ENCODE data around the gene FHL3. TPM values are rescaled to one million over a fixed set of nuclear protein-coding genes. Genes with fewer than 3 reads are reported as not detected.

Gene FHL3
- total and polyA plus RNA-seq, 4 donors = 1.7 to 4.2 (median 2.8) TPM

- no peak for DNase-seq (ENCODE audit: low spot score)
- H3K4me1 ChIP-seq (ENCODE audit: control insufficient read depth in 4 of 4, insufficient read depth in 4 of 4, low read length in 3 of 4) = peaks cover 8 to 28% (median 11%) of the 10 kb centered on the region in 4 donors
- no peak for TF ChIP-seq NR2F2 (IDR thresholded peaks at IDR 0.05)
- no peak for TF ChIP-seq MAX (IDR thresholded peaks at IDR 0.05)
- TF ChIP-seq ZBTB33 (IDR thresholded peaks at IDR 0.05) = no peak
- TF ChIP-seq FOXA1 (IDR thresholded peaks at IDR 0.05) = no peak
- no peak for TF ChIP-seq RXRA (IDR thresholded peaks at IDR 0.05)
- no peaks in the 10 kb centered on the region for H3K36me3 ChIP-seq (ENCODE audit: control insufficient read depth in 4 of 4, insufficient read depth in 3 of 4, low read depth in 1 of 4, low read length in 3 of 4)
- WGBS = 91% methylated on average over 21 of the region's 21 CpGs
- no peaks in the 10 kb centered on the region for H3K9me3 ChIP-seq (ENCODE audit: control insufficient read depth in 4 of 4, low read length in 3 of 4)
- H3K27me3 ChIP-seq (ENCODE audit: control insufficient read depth in 4 of 4, insufficient read depth in 4 of 4, low read length in 3 of 4) = peaks cover 0 to 9% (median 4%) of the 10 kb centered on the region in 4 donors
- no peak overlapping the region for H3K9ac ChIP-seq (ENCODE audit: low read depth in 1 of 2, low read length in 2 of 2)
- no peak overlapping the region for H3K4me3 ChIP-seq (ENCODE audit: low read depth in 1 of 3, low read length in 3 of 3)
- no peak overlapping the region for H3K27ac ChIP-seq (ENCODE audit: low read depth in 1 of 2, low read length in 2 of 2)
These were observed 36.9 kb upstream of the FHL3 start for GRCh38 chr1:38041936-38042834.

GRCh38 chr1:38039331-38040088, 34.2 kb upstream of the FHL3 start:
- no peak for TF ChIP-seq ZBTB33 (IDR thresholded peaks at IDR 0.05)
- no peak for TF ChIP-seq HNF4G (IDR thresholded peaks at IDR 0.05)
- no peak for TF ChIP-seq RXRA (IDR thresholded peaks at IDR 0.05)
- no peak for TF ChIP-seq NR2F2 (IDR thresholded peaks at IDR 0.05)
- TF ChIP-seq TAF1 (conservative IDR thresholded peaks at IDR 0.05) = no peak
- TF ChIP-seq EGR1 (IDR thresholded peaks at IDR 0.05; ENCODE audit: low read depth in 2 of 2) = no peak
- no peak for TF ChIP-seq ATF3 (IDR thresholded peaks at IDR 0.05)
- Histone ChIP-seq H3K4me1 (ENCODE audit: control insufficient read depth in 4 of 4, insufficient read depth in 4 of 4, low read length in 3 of 4) (peaks cover 0 to 5% (median 4%) of the 10 kb centered on the region in 4 donors), H3K27me3 (ENCODE audit: control insufficient read depth in 4 of 4, insufficient read depth in 4 of 4, low read length in 3 of 4) (peaks cover 0 to 5% (median 2%) of the 10 kb centered on the region in 4 donors), H3K9ac (ENCODE audit: low read depth in 1 of 2, low read length in 2 of 2) (no peak overlapping the region), H3K4me3 (ENCODE audit: low read depth in 1 of 3, low read length in 3 of 3) (no peak overlapping the region), H3K27ac (ENCODE audit: low read depth in 1 of 2, low read length in 2 of 2) (no peak overlapping the region), H3K9me3 (ENCODE audit: control insufficient read depth in 4 of 4, low read length in 3 of 4) (no peaks in the 10 kb centered on the region), H3K36me3 (ENCODE audit: control insufficient read depth in 4 of 4, insufficient read depth in 3 of 4, low read depth in 1 of 4, low read length in 3 of 4) (no peaks in the 10 kb centered on the region)
- 88% methylated on average over 17 of the region's 17 CpGs for WGBS
- DNase-seq (ENCODE audit: low spot score) = no peak

- Histone ChIP-seq H3K4me1 (ENCODE audit: control insufficient read depth in 4 of 4, insufficient read depth in 4 of 4, low read length in 3 of 4) (no peaks in the 10 kb centered on the region), H3K4me3 (ENCODE audit: low read depth in 1 of 3, low read length in 3 of 3) (no peak overlapping the region), H3K27ac (ENCODE audit: low read depth in 1 of 2, low read length in 2 of 2) (no peak overlapping the region), H3K36me3 (ENCODE audit: control insufficient read depth in 4 of 4, insufficient read depth in 3 of 4, low read depth in 1 of 4, low read length in 3 of 4) (no peaks in the 10 kb centered on the region), H3K9ac (ENCODE audit: low read depth in 1 of 2, low read length in 2 of 2) (no peak overlapping the region), H3K9me3 (ENCODE audit: control insufficient read depth in 4 of 4, low read length in 3 of 4) (no peaks in the 10 kb centered on the region), H3K27me3 (ENCODE audit: control insufficient read depth in 4 of 4, insufficient read depth in 4 of 4, low read length in 3 of 4) (peaks cover 0 to 5% (median 0%) of the 10 kb centered on the region in 4 donors)
- DNase-seq (ENCODE audit: low spot score) = no peak
- WGBS = 87% methylated on average over 10 of the region's 10 CpGs
- TF ChIP-seq RAD21 (IDR thresholded peaks at IDR 0.05) (no peak), REST (IDR thresholded peaks at IDR 0.05) (no peak), EGR1 (IDR thresholded peaks at IDR 0.05; ENCODE audit: low read depth in 2 of 2) (no peak), RXRA (IDR thresholded peaks at IDR 0.05) (no peak), FOXA1 (IDR thresholded peaks at IDR 0.05) (no peak), SP1 (IDR thresholded peaks at IDR 0.05) (no peak), NR2F2 (IDR thresholded peaks at IDR 0.05) (no peak), CTCF (IDR thresholded peaks at IDR 0.05; ENCODE audit: low read depth, low read length, missing input control) (no peak), ATF3 (IDR thresholded peaks at IDR 0.05) (no peak)
These were observed 33.5 kb upstream of the FHL3 start for GRCh38 chr1:38038861-38039260.
